Measurements from ENCODE around the gene RANBP6.
A peak's percentile ranks its signal among the peaks of the same experiment; 100 is the strongest.
"Not testable (repeated sequence)": the region's sequence is repeated elsewhere in the genome, so short reads cannot be mapped to it uniquely, and the experiment has no call there.

RANBP6 gene

DNA sequence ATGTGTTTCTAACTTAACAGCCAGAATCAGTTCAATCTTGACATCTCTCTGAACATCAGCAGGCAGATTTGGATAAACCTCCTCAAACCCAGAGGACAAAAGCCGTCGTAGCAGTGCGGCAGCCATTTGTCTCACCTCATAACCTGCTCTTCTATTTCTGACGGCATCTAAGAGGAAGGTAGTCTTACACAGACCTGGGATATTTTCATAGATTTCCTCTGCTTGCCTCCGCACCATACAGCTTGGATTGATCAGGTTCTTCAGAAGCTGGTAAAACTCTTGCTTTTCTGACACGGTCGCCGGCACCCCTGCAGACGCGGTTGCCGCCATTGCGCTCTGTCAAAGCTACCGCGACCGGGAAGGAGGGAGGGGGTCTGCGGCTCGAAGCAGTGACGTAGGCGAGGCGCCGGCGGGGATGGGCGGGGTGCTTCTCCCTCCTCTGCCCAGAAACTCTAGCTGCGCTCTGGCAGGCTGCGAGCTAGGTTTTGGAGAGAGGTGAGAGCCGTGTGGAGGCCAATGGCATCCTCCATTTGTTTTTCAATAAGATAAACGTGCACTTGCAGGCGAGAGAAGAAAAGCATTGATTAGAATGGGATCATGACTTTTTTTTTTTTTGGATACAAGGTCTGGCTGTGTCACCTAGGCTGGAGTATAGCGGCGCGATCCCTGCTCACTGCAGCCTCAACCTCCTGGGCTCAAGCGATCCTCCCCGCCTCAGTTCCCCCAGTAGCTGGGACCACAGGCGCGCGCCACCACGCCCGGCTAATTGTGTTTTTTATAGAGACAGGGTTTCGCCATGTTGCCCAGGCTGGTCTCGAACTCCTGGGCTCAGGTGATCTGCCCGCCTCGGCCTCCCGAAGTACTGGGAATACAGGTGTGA is at the start of gene RANBP6:
RANBP6 (minus strand) TSS at position 347 of the 880 bp plus-strand sequence; CDS start at position 330, 17 bp downstream.
- peak within 1 kb of the TSS; percentile 95 for H3K4me3 ChIP-seq (ENCODE audit: low read depth, low read length)
- TF ChIP-seq, protein P1, sequence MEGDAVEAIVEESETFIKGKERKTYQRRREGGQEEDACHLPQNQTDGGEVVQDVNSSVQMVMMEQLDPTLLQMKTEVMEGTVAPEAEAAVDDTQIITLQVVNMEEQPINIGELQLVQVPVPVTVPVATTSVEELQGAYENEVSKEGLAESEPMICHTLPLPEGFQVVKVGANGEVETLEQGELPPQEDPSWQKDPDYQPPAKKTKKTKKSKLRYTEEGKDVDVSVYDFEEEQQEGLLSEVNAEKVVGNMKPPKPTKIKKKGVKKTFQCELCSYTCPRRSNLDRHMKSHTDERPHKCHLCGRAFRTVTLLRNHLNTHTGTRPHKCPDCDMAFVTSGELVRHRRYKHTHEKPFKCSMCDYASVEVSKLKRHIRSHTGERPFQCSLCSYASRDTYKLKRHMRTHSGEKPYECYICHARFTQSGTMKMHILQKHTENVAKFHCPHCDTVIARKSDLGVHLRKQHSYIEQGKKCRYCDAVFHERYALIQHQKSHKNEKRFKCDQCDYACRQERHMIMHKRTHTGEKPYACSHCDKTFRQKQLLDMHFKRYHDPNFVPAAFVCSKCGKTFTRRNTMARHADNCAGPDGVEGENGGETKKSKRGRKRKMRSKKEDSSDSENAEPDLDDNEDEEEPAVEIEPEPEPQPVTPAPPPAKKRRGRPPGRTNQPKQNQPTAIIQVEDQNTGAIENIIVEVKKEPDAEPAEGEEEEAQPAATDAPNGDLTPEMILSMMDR (IDR thresholded peaks at IDR 0.05; ENCODE audit: low read depth, low read length, missing control alignments), result no peak
- DNase-seq (ENCODE audit: low read depth), result peak; percentile 46

DNA sequence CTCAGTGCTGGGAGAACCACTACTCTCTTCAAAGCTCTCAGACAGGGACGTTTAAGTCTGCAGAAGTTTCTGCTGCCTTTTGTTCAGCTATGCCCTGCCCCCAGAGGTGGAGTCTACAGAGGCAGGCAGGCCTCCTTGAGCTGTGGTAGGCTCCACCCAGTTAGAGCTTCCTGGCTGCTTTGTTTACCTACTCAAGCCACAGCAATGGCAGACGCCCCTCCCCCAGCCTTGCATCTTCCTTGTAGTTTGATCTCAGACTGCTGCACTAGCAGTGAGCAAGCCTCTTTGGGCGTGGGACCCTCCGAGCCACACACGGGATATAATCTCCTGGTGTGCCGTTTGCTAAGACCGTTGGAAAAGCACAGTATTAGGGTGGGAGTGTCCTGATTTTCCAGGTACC is 47.7 kb upstream of the RANBP6 start:
- H3K4me3 ChIP-seq (ENCODE audit: low read depth, low read length); DNase-seq (ENCODE audit: low read depth): not testable (repeated sequence)

DNA sequence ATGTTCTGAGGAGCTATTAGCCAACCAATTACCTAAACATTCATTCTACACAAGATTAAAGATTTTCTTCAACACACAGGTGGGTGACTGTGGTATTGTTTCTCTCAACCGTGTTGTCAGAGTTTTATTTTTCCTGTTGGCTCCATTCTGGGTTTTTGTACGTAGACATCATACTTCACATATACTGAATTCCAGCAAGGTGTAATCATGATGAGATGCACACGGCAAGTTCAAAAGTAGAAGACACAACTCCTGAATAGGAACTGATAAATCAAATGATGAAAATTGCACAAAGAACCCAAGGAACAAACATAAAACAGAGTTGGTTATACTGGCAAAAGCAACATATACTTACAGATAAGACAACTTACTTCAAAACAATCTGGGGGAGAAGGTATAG is 40.2 kb upstream of the RANBP6 start:
- TF ChIP-seq, protein P1 (IDR thresholded peaks at IDR 0.05; ENCODE audit: low read depth, low read length, missing control alignments), result no peak
- no peak overlapping the region for H3K4me3 ChIP-seq (ENCODE audit: low read depth, low read length)
- no peak for DNase-seq (ENCODE audit: low read depth)

DNA sequence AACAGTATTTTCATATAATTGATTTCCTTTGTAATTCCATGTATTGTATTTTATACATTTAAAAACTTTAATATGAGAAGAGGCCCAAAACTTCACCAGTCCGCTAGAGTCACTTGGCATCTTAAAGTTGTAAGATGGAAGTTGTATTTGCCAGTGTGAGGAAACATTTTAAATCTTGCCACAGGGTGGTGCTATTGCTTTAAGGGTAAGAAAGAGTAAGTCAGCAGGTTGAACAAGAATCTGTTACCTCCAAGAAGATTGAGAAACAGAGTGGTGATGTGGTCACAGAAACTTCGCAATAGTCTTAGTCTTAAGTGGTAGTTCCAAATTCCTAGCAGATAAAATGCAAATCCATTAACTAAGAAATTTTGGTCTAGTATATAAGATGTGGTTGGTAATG is 39.8 kb upstream of the RANBP6 start:
- peak; percentile 80 for DNase-seq (ENCODE audit: low read depth)
- TF ChIP-seq, protein P1 (IDR thresholded peaks at IDR 0.05; ENCODE audit: low read depth, low read length, missing control alignments), result peak; percentile 51

DNA sequence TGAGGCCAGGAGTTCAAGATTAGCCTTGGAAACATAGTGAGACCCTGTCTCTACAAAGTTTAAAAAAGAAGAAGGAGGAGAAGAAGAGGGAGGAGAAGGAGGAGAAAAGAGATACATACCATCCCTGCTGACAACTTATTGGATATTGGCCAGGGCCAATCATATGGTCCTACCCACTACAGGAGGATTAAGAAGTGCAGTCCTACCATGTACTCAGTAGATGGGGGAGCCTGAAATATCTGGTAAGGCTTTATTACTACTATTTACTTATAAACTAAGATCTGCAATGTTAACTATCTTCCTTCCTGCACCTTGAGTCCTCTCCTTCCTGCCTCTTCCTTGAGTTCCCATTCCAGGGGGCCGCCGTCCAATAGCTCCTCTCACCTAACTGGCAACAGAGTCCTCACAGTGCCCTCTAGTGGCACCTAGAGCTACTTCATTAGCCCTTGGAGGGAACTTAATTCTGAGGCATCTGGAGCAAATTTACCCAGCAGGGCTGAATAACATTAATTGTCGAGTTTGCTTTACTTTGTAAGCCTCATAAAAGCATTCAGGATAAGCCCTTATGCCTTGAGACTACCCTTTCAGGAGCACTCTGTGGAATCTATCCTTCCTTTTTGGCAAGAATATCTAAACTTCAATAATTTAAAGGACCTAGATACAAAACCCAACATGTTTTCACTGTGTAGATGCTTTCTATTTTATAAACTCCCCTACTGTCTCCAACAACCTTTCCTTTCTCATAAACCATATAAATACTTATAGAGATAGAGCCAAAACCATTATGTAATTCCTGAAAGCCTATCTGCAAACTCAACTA is 39.1 kb upstream of the RANBP6 start:
- TF ChIP-seq, protein P1 (IDR thresholded peaks at IDR 0.05; ENCODE audit: low read depth, low read length, missing control alignments), result peak; percentile 81
- DNase-seq (ENCODE audit: low read depth), result peak; percentile 48
- H3K4me3 ChIP-seq (ENCODE audit: low read depth, low read length), result no peak overlapping the region

More for the DNA sequence above, 39.8 kb upstream of the RANBP6 start:
- H3K4me3 ChIP-seq (ENCODE audit: low read depth, low read length), result no peak overlapping the region

DNA sequence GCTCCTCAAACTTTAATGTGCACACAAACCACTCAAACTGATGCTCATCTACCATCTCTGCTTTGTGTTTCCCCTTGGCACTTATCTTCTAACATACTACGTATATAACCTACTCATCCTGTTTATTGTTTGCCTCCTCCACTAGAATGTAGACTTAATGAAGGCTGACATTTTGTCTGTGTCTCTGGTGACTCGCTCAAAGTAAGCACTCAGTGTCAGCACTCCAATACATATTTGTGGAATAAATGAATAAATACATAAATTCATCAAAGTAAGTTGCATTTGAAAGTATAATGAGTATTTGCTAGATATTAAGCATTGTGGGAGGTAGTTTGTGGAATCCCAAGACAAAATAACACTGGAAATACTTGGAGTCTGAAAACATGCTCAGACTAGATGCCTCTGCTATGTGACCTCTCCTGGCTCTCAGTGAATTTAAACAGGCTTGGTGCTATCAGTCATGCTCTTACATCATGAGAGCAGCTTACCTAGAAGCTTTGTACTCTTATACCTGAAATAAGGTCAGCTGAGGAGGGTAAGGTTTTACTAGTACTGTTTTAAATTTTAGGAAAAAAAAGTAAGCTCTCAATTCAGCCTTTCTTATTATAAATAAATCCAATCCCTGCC is 37.0 kb upstream of the RANBP6 start:
- no peak overlapping the region for H3K4me3 ChIP-seq (ENCODE audit: low read depth, low read length)
- DNase-seq (ENCODE audit: low read depth), result no peak
- TF ChIP-seq, protein P1 (IDR thresholded peaks at IDR 0.05; ENCODE audit: low read depth, low read length, missing control alignments), result no peak

DNA sequence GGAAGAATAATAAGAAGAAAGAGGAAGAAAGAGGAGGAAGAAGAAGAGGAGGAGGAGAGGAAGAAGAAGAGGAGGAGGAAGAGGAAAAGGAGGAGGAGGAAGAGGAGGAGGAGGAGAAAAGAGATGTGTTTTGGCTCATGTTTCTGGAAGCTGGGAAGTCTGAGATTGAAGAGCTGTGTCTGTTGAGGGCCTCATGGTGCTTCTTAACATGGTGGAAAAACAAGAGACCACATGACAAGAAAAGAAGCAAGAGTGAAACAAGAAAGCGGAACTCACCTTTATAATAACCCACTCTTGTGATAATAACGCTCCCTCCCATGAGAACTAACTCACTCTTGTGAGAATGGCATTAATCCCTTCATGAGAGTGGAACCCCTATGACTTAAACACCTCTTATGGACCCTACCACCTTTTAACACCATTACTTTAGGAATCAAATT is 36.1 kb upstream of the RANBP6 start:
- DNase-seq (ENCODE audit: low read depth), result peak; percentile 65
- H3K4me3 ChIP-seq (ENCODE audit: low read depth, low read length), result no peak overlapping the region
- TF ChIP-seq, protein P1 (IDR thresholded peaks at IDR 0.05; ENCODE audit: low read depth, low read length, missing control alignments), result no peak
